HG03354 (cell line): ENCODE data around the gene JMJD1C.
"Not testable (repeated sequence)": the region's sequence is repeated elsewhere in the genome, so short reads cannot be mapped to it uniquely, and the experiment has no call there.

Experiments
- ATAC-seq: cut with Tn5 transposase; IDR thresholded peaks from one replicate; pipeline ENCODE4 v1.9.1; 2021; ENCODE audit warnings: mild to moderate bottlenecking; ENCODE audit not compliant: unreplicated experiment, poor library complexity, severe bottlenecking

The JMJD1C gene

DNA sequence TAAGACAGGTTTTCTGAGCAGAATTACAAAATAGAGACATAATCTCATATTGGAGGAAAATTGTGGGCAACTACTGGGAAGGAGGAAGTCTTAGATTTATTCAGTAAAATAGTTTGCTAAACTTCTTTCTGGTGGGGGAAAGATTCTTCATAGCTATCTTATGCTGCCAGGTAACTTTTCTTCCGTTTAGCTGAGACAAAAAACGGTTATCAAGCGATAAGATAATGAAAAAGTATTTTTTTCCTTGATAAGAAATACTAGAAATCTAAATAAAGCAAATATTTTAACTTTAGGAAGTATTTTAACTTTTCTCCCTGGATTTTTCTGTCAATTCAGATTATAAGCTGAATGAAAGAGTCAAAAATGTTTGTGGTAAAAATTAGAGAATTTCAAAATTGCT lies 52.3 kb downstream of the JMJD1C start:
- ATAC-seq: no peak

DNA sequence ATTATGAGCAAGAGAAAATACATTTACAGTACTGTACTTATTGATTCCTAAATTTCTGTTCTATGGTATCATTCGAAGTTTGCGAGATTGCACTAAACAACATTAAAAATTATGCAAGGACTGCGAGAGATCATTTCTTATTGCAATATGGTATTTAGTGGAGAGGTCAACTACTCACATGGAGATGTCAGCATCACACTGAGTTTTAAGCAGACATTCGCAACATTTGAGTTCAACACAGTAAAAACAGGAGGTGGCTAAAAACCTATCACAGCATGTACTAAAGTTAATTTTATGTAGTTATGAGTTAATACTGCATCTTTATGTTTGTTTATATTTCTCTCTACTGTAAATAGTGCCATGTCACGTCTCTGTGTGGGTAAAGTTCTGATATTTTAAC lies 53.5 kb downstream of the JMJD1C start:
- ATAC-seq: no peak

DNA sequence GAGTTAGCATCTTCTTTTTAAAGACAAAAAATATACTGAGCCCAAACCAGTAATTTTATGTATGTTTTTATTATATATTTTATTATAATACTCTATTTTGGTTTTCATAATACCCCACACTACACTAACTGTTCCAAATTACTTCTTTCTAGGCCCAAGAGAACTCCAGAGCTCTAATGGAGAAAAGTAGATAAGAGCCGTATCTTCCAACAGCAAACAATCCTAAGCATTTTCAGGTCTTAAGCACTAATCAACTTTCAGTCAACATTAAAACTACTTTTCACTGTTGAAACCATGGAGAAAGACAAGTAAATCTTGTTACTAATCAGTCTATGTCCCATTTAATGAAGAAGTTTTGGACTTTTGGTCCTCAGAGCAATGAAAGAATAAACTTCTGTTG lies 55.1 kb downstream of the JMJD1C start:
- no peak for ATAC-seq

- no peak for ATAC-seq
Observed at GRCh38 chr10:63409465-63410027, 56.2 kb downstream of the JMJD1C start.

GRCh38 chr10:63407136-63407662 lies 58.6 kb downstream of the JMJD1C start:
- no peak for ATAC-seq

- no peak for ATAC-seq
Observed at GRCh38 chr10:63396133-63396761, 69.5 kb downstream of the JMJD1C start.

- no peak for ATAC-seq
Observed at GRCh38 chr10:63393050-63393449, 72.7 kb downstream of the JMJD1C start.

DNA sequence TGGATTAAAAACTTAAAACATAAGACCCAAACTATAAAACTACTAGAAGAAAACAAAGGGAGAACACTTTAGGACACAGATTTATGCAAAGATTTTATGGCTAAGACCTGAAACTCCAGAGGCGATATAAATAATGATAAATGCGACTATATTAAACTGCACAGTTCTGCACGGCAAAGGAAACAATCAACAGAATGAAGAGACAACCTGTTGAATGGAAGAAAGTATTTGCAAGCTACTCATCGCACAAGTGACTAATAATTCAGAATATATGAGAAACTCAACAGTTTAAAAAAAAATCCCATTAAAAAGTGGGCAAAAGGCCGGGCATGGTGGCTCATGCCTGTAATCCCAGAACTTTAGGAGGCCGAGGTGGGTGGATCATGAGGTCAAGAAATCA lies 73.6 kb downstream of the JMJD1C start:
- no peak for ATAC-seq

DNA sequence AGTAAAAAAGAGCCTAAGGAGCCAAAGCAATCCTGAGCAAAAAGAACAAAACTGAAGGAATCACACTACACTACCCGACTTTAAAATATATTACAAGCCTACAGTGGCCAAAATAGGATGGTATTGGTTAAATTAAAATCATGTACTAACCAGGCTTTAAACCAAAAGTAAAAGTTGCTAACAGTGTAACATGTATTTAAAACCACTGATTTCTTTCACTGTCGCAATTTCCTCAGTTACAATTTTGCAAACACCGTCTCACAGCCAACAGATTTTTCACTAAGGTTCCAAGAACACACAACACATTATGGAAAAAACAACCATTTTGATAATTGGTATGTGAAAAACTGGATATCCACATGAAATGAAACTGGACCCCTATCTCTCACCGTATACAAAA lies 74.0 kb downstream of the JMJD1C start:
- no peak for ATAC-seq

DNA sequence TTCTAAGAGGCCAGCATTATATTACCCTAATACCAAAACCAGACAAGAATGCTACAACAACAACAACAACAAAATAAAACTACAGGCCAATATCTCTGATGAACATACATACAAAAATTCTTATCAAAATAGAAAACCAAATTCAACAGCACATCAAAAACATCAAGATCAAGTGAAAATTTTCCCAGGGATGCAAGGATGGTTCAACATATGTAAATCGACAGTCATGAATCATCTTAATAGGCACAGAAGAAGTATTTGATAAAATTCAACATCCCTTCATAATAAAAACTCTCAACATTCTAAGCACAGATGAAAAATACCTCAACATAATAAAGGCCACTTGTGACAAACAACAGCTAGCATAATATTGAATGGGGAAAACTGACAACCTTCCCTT lies 75.3 kb downstream of the JMJD1C start:
- ATAC-seq: no peak

- ATAC-seq: peak; percentile 60
Observed at GRCh38 chr10:63388421-63389031, 77.3 kb downstream of the JMJD1C start.

GRCh38 chr10:63385254-63385653 lies 80.5 kb downstream of the JMJD1C start:
- no peak for ATAC-seq

DNA sequence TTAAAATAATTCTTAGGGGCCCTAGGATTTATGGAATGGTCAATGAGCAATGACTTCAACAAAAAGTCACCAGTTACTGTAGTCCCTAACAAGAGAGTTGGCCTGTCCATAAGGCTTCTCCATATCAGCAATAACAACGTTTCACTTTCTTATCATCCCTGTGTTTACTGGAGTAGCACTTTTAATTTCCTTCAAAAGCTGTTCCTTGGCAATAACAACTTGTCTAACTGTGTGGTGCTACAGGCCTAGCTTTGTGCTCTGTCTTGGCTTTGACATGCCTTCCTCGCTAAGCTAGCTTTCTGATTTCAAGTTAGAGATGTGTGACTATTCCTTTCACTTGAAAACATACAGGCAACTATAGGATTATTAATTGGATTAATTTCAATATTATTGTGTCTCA lies 81.1 kb downstream of the JMJD1C start:
- no peak for ATAC-seq

DNA sequence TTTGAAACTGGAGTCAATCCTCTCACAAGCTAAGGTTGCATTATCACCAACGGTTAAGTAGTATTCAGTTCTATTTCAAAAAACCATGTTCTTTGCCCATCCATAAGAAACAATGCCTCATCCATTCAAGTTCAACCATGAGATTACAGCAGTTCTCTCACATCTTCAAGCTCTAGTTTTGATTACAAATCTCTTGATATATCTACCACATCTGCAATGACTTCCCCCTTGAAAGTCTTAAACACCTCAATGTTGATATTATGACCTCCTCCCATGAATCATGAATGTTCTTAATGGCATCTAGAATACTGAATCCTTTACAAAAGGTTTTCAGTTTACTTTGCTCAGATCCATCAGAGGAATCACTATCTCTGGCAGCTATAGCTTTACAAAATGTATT lies 81.8 kb downstream of the JMJD1C start:
- no peak for ATAC-seq

DNA sequence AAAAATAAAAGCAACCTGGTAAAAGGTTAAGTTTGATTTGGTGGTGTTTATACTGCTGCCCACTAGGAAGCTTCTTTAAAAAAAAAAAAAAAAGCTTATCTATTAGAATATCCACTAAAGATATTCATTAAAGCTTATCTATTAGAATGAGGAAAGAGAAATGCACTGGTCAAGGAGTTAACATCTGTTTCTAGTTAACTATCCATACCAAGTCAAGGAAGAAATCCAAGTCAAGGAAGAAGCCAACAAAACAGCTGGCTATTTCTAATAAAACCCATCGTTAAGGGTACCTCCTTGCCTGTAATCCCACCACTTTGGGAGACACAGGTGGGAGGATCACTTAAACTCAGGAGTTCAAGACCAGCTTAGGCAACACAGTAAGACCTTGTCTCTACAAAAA lies 82.6 kb downstream of the JMJD1C start:
- ATAC-seq: no peak

GRCh38 chr10:63382066-63382465 lies 83.7 kb downstream of the JMJD1C start:
- no peak for ATAC-seq

DNA sequence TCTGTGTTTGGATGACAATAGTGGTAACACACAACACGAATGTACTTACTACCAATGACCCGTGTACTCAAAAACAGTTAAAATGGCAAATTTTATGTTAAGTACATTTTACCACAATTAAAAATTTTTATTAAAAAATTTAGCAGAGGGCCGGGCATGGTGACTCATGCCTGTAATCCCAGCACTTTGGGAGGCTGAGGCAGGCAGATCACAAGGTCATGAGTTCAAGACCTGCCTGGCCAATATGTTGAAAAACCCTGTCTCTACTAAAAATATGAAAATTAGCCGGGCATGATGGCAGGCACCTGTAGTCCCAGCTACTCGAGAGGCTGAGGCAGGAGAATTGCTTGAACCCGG lies 88.5 kb downstream of the JMJD1C start:
- not testable (repeated sequence) for ATAC-seq

- peak; percentile 99 for ATAC-seq
Observed at GRCh38 chr10:63376560-63377304, 89.0 kb downstream of the JMJD1C start.

DNA sequence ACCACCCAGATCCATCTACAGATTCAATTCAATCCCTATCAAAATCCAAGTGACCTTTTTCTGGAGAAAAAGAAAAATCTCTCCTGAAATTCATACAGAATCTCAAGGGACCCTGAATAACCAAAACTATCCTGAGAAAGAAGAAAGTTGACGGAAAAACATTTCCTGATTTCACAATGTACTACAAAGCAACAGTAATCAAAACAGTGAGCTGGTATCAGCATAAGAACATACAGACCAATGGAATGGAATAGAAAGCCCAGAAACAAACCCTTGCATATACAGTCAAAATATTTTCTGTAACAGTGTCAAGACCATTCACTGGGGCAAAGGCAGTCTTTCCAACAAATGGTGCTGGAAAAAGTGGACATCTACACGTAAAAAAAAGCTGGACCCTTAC lies 89.9 kb downstream of the JMJD1C start:
- no peak for ATAC-seq

DNA sequence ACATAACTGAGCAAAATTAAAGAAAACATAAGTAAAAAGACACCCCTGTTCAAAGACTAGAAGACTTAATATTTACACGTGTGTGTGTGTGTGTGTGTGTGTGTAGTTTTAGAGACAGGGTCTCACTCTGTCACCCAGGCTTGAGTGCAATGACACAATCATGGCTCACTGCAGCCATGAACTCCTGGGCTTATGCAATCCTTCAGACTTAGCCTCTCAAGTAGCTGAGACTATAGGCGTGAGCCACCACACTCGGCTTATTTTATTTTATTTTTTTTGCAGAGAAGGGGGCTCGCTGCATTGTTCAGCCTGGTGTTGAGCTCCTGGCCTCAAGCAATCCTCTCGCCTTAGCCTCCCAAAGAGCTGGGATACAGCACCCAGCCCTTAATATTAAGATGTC lies 90.3 kb downstream of the JMJD1C start:
- ATAC-seq: no peak

DNA sequence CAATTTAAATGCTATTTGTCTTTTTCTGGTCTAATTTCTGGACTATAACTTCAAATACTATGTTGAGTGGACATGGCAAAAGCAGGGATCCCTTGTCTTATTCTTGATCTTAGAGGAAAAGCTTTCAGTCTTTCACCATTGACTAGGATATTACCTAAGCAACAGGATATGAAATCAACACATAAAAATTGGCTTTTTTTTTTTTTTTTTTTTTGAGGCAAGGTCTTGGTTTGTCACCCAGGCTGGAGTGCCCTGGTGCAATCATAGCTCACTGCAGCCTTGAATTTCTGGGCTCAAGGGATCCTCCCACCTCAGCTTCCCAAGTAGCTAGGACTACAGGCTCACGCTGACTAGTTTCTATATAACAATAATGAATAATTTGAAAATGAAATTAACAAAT lies 90.8 kb downstream of the JMJD1C start:
- no peak for ATAC-seq
